Stimulated activated CD8-positive, alpha-beta memory T cell treated with anti-CD3 and anti-CD28 coated beads, Interleukin-4, amount 100 ng/mL, for 24 hours (primary cell): ENCODE results near the gene TMEM175.

Experiments used
- DNase-seq: peaks from one replicate; pipeline ENCODE4 v3.0.0-alpha.2; 2020; ENCODE audit warnings: low read depth

TMEM175 gene

DNA sequence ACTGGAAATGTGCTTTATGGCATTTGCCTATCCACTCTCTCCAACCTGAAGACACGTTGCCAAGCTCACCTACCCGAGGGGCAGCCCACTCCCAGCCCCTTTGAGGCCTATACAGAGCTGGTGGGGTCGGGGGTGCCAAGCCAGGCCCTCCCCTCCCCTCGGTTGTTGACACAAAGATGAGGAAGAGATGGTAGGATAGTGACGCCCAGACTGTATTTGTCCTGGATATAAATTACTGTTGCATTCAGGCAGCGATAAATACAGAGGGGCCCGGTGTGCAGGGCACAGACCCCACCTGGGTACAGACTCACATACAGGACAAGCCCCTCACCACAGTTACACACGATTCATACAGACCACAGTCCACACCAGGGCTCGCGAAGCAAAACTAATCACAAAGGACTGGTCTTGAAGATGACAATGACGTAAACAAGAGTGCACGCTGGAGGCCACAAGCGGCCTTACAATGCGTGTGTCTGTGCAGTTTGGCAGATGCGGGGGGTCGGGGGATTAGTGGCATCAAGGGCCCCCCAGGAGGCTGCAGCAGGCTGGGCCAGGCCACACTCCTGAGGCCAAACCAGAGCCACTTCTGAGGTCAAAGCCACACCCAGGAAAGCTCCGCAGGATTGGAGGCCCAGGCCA is 26.6 kb downstream of the TMEM175 start:
- DNase-seq: no peak

GRCh38 chr4:959338-960139 is 27.3 kb downstream of the TMEM175 start:
- DNase-seq: no peak

GRCh38 chr4:960140-960635 is 27.9 kb downstream of the TMEM175 start:
- DNase-seq: no peak

DNA sequence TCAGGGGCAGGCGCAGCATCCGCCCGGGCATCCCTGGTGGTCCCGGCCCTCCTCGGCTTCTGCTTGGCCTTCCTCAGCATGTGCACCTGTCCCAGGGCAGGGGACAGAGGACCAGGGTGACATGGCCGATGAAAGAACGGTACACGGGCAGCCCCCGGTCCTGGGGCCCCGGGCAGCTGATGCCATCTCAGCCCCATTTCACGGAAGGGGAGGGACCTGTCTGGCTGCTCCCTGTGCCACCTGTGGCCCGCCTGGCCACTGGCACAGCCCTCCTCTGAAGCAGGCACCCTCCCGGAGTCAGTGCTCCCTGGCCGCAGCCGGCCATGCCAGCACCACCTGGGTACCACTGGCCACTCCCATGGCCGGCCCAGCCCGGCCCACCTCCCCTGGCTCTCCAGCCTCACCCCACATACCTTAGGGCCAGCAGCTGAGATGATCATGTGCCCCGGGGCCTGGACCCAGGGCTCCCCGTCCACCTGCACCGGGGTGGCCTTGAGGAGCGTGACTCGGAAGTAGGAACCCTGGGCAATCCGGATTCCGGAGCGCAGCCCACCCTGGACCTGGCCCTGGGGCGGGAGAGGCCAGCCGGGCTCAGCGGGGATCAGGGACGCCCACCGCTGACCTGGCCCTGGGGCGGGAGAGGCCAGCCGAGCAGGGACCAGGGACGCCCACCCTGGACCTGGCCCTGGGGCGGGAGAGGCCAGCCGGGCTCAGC is 28.5 kb downstream of the TMEM175 start:
- DNase-seq: no peak

- DNase-seq: no peak
Measured at GRCh38 chr4:961351-962230, 29.3 kb downstream of the TMEM175 start.

GRCh38 chr4:962231-963208 is 30.3 kb downstream of the TMEM175 start:
- DNase-seq: no peak

DNA sequence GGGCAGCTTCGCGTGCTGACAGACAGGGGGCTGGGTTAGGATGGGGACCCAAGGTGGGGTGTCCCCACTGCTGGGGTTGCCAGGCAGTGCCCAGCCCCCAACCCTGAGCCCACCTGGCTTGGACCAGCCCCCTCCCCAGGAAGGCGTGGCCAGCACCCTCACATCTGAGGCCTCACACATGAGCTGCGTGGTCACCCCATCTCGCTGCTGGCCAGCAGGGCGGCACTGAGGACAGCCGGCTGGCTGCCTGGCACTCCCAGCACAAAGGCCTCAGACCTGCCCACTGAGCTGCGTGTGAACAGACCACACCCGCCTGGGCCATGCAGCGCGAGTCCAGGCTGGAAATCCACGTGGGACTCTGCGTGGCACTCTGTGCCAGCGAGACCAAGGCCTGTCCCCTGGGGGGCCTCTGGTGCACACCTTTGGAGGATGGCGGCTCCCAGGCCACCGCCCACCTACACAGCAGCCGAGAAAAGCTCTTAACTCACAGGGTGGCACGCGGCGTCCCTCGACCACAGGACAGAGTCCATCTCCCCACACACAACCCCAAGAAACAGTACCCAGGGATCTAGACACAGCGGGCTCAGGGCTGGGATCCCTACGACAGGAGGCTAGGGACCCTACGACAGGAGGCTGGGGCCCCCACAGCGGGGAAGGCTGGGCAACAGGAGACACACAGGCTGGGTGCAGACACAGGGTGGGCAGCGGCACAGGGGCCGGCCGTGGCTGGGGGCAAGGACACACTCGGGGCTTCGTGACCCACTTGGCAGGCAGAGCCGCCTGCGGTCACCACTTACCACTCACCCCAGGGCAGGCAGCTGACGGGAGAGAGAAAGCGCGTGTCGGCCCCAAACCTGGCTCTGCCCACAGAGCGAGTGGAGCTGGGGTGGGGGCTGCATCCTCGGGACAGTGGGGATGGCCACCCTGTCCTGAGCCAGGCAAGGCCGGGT is 31.3 kb downstream of the TMEM175 start:
- DNase-seq: no peak

- DNase-seq: no peak
Measured at GRCh38 chr4:964346-965025, 32.2 kb downstream of the TMEM175 start.

DNA sequence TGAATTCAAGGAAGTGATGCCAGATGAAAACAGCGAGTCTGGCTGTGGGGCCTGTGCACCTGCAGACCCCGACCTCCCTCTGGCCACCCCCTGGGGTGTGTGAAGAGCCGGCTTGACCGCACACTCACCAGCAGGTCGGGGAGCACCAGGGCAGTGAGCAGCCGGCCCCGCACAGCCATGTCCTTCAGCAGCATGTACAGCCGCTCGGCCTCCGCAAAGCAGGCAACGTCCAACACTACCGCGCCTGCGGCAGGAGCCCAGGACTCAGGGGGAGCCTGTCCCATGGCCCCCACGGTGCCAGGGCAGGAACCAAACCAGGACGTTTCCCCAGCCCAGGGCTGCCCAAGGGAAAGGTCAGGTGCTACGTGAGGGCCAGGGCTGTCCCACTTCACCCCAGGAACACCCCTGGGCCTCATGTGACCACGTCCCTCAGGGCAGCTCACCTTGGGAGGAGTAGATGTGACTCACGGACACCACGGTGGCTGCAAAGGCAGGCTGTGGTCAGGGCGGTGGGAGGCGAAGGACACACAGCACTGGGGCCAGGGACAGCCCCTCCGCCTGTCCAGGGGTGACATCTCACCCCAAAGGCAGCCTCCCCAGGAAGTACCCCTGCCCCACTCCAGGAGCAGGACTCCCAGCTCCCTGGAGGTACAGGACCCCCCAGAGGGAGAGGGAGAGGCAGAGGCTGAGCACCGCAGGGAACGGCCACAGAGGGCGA is 32.9 kb downstream of the TMEM175 start:
- DNase-seq: no peak

DNA sequence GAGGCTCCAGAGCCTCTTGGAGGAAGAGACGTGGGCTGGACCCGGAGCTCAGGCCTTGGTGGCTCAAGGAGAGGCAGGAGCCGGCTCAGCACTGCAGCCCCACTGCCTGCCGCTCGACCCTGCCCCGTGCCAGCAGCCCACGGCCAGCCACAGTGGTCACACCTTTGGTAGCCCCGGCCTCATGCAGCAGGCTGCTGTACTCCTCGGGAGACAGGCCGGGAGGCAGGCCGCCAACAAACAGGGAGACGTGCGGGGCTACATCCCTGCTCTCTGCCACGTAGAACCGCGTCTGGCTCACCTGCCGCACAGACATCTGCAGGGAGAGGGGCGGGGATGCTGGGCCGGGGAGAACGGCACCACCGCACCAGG is 33.5 kb downstream of the TMEM175 start:
- DNase-seq: no peak

DNA sequence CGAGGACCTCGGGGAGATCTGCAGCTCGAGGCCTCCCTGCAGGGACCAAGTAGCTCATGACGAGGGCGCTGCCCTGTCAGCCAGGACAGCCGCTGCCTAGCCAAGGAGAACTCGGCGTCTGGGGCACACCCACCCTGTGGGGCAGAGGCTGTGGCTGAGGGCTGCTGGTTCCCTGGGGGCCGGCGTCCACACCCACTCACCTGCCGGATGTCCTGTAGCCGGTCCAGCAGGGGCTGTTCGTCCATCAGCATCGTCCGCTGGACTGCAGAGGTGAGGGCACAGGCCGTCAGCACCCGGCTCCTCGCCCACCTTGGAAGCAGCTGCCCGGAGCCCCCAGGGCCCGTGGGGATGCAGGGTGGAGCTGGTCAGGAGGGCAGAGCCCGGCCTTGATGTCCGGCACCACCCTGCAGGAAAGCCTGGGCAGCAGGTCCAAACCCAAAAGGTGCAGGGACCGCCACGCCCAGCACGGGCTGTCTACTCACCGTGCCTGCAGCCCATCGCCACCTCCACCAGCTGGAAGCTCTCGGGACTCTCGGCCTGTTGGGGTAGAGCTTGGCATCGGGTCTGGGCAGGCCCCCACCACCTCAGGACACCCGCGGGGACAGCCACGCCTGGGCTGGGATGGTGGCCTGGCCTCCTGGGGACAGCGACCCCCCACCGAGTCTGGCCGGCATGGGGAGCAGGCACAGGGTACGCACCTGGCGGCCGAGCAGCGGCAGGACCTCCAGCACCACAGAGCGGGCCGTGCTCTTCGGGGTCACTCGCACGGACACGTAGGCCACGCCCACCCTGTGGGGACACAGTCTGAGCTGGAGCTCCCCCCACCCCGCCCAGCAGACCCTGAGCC is 34.2 kb downstream of the TMEM175 start:
- no peak for DNase-seq

DNA sequence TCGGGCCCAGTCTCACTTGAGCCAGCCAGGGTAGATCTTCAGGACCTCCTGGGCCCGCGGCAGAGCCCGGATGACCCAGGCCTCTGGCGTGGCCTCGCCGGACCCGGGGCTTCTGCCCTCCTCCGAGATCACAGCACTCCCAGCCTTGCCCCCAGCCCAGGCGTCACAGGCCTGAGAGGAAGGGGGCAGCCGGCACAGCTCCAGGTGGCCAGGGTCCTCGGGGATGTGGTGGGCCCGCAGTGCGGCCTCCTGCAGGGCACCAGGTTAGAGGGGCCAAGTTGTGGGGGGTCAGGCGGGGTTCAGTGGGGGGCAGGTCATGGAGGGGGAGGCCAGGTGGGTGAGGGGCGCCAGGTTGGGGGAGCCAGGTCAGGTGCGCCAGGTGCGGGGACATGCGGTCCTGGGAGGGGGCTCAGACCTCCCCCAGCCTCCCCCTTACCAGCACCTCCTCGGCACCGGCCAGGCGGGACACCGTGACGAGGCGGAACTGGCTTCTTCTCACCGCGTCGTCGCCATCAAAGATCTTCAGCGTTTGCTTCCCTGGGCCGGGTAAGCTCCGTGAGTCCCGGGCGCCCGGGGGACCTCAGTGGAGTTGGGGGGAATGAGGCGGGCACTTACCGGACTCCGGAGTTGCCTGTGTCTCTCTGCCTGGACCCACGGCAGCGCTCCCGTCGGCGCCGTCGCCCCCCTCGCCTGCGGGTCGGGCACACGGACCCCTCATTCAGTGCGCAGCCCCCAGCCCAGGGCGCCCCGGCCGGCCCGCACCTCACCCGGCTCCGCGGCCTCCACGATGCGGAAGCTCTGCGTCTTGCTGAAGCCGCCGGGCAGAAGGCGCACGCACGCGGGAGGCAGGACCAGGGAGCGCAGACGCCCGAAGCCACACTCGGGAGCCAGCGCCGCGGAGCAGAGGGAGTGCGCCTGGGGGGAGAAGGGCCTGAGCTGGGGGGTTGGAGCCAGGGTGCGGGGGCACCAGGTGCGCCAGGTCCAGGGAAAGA is 35.1 kb downstream of the TMEM175 start:
- no peak for DNase-seq

GRCh38 chr4:968221-968620 is 36.0 kb downstream of the TMEM175 start:
- no peak for DNase-seq

DNA sequence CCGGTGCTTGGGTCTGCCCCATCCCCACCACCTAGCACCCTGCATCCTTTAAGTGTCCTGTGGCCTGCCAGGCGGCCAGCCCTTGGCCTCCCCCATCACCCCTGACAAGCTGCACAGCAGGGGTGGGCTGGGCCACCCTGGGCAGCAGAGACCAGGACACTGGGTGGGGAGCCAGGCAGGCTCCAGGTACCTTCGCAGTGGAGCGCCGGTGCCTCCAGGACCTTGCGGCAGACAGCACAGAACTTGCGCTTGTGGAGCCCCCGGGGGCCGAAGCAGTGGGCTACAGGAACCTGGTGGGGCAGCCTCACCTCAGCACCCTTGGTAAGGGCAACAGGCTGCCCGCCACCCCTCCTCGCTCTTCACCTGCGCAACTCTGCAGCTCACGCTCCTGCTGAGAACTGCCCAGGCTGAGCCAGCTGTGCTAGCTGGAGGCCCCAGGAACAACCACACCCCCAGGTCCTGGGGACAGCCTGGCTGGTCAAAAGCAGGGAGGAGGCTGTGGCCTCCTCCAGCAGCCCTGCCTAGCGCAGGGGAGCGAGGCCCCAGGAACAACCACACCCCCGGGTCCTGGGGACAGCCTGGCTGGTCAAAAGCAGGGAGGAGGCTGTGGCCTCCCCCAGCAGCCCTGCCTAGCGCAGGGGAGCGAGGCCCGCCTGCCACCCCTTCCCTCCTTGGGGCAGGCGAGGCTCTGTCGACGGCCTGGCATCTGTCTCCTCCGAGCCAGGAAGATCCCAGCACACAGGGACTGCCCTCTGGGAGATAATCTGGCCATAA is 36.5 kb downstream of the TMEM175 start:
- DNase-seq: no peak

DNA sequence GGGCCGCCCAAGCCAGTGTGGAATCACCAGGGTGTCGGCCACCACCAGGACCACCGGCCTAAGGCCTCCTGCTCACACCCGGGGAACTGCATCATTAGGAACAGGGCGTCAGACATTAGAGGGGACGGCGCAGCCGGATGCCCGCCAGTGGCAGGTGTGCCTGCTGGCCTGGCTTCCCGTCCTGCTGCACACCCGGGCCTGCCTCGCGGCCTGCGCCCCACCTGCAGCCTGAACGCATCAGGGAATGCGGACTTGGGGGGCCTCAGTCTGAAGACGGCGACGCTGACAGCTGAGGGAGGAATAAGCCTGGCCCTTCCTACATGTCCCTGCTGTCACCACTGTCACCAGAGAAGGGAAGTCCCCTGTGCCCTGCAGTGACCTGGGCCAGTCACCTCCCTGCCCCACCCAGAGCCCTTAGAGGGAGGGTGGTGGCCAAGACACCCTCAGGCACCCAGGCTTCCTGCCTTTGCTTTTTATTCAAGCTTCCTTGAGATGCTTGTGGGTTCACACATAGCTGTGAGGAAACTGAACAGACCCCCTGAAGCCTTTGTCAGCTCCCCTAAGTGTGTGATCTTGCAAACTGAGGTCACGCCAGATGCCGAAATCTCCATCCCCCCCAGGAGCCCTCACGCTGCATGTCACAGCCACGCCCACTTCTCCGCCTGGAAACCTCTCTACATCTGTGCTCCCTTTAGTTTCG is 37.9 kb downstream of the TMEM175 start:
- DNase-seq: peak; percentile 36
